Measurements from ENCODE around the gene STIP1. TPM values are rescaled to one million over a fixed set of nuclear protein-coding genes. Genes with fewer than 3 reads are reported as not detected.

Gene STIP1
- total and polyA plus RNA-seq, 9 of the 15 experiments (the other 6 are each of a cell fraction or from before 2014, with no cell fraction given) = 58.1 to 465 (median 346) TPM

GRCh38 chr11:64230985-64231365, 45.0 kb downstream of the STIP1 start (continued):
- TF ChIP-seq NR4A1 (CRISPR knock-in tag; IDR thresholded peaks at IDR 0.05) (no peak), NR4A1 (tag; IDR thresholded peaks at IDR 0.05) (0 out of 2 replicates have a peak, but pooled peaks have one; percentile 7), CHD4 (IDR thresholded peaks at IDR 0.05; ENCODE audit: insufficient read depth, insufficient replicate concordance, low read depth, low read length, poor library complexity, severe bottlenecking) (peak; percentile 36), ZBTB34 (CRISPR knock-in tag; IDR thresholded peaks at IDR 0.05) (no peak), PCBP1 (IDR thresholded peaks at IDR 0.05; ENCODE audit: low read depth, low read length, poor library complexity, severe bottlenecking) (no peak), EHMT2 (IDR thresholded peaks at IDR 0.05) (no peak), ESRRA (IDR thresholded peaks at IDR 0.05; ENCODE audit: borderline replicate concordance, low read depth) (peak; percentile 45; the same call in 1 of the 2 replicates), MLX (CRISPR knock-in tag; conservative IDR thresholded peaks at IDR 0.05) (no peak), NONO (IDR thresholded peaks at IDR 0.05; ENCODE audit: low read depth in 2 of 2, low read length in 1 of 2) (no peak)
